Diencephalon (tissue), 1 donor: Measurements from ENCODE around the gene APOA5. TPM values are rescaled to one million over a fixed set of nuclear protein-coding genes. Genes with fewer than 3 reads are reported as not detected.

ENCODE experiments used
- total RNA-seq: library from RNA; depleted of rRNA; stranded (reverse); fragments of >200 nt; gene quantifications from one replicate; pipeline ENCODE4 v1.2.3, GENCODE V29; 2014

The APOA5 gene, protein sequence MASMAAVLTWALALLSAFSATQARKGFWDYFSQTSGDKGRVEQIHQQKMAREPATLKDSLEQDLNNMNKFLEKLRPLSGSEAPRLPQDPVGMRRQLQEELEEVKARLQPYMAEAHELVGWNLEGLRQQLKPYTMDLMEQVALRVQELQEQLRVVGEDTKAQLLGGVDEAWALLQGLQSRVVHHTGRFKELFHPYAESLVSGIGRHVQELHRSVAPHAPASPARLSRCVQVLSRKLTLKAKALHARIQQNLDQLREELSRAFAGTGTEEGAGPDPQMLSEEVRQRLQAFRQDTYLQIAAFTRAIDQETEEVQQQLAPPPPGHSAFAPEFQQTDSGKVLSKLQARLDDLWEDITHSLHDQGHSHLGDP
- total RNA-seq: not detected

DNA sequence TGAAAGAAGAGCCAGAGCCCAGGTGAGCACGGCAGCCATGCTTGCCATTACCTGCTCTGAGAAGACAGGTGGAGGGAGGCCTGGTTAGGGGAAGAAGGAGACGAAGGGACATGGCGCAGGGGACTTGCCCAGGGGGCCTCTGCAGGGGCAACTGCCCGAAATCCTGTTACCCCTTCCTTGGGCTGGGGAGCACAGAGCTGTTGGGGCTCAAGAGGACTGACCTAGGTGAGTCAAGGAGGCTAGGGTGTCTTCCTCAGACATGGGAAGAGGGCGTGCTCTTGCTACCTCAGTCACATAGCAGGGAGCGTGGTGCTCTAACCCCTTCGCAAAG, at the start of gene APOA5:
Gene APOA5, minus strand, starts transcription at position 67 of the 331 bp plus-strand sequence. Its CDS starts 19 bp downstream, at position 48.

GRCh38 chr11:116837231-116838091, 45.8 kb upstream of the APOA5 start, which contains the start of gene APOA1:
TSS of gene APOA1 (minus strand) at chr11:116837622. CDS start at chr11:116837387, 235 bp downstream.

GRCh38 chr11:116829525-116830183, 38.0 kb upstream of the APOA5 start, which contains the start of gene APOC3:
TSS of gene APOC3 (plus strand) at chr11:116829907. CDS start at chr11:116830583, 676 bp downstream.

DNA sequence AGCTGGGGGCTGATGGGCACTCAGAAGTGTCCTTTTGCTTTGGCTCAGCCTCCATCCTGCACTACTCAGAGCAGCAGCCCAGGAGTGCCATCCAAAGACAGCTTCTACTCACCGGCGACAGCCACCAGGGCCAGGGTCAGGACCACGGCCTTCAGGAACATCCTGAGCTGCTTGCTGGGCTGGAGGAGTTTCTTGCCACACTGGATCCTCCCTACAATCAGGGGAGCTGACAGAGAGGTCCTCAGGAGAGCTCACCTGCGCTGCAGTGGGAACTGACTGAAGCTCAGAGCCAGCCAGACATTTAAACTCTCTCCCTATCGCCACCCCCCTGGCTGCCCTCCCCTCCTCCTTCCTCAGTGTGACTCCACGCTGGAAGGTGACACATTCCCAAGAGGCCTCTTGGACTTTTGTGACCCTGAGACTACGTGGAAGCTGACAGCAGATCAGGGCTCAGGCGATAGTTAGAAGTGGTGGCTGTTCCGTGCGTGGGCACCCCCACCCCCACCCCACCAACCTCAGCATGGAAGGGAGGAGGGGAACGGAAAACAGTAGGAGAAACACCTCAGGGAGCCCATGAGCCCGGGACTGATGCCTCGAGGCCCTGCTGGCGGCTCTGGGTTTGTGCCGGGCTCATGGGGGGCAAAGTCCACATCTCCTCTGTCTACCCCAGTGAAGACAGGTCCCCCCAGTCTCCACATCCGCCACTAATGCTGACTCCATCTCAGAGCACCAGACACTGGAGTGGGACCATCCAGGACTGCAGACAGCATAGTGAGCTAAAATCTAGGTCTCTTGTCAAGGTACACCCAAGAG, 31.6 kb upstream of the APOA5 start, which contains the start of gene APOA4:
Gene APOA4, minus strand, starts transcription at position 274 of the 813 bp plus-strand sequence. Its CDS starts 113 bp downstream, at position 161.

DNA sequence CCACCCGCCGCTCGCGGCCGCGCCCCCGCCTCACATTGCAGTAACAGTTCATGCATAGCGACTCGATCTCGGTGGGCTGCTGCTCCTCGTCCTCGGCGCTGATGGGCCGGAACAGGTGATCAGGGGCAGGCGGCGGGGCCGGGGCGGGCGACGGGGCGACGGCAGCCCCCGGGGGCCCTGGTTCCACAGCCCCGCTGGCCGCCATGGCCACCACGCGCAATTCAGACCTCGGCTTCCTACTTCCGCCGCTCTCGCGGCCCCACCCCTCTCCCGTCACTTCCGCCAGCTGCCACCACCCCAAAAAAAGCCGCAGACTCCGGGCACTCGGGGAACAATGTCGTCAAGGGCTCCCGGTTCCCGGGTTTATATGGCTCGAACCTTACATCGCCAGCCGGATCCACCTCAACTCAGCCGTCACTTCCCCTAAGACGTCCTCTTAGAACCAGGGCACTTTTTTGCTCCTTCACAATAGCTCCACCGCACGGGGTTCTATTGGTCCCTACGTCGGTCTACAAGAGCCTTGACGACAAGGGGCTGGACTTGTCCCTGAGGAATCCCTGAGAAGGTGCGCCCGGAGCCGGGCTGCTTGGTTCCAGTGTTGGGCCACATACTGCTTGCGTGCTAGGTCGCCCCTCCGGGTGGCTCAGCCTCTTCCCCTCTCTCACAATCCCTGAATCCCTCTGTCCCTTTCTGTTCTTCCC, 3.7 kb downstream of the APOA5 start, which contains the start of gene ZPR1:
Gene ZPR1, minus strand, starts transcription at position 238 of the 701 bp plus-strand sequence. Its CDS starts 33 bp downstream, at position 205.

GRCh38 chr11:116772443-116773202, 19.1 kb downstream of the APOA5 start, which contains the start of gene BUD13:
TSS of gene BUD13 (minus strand) at chr11:116772987. CDS start at chr11:116772964, 23 bp downstream.

Other genes starting within 250 kb of the APOA5 start
- 15.7 TPM for gene BUD13, start 18.9 kb downstream of the APOA5 start, total RNA-seq
- gene ZPR1, start 3.9 kb downstream of the APOA5 start, total RNA-seq: 38.8 TPM
- not detected for gene APOA4, start 31.4 kb upstream of the APOA5 start, total RNA-seq
- gene APOC3, start 38.0 kb upstream of the APOA5 start, total RNA-seq: not detected
- 1.4 TPM for gene APOA1, start 45.7 kb upstream of the APOA5 start, total RNA-seq